CD4-positive, alpha-beta T cell (primary cell): Measurements from ENCODE around the gene INSR. TPM values are rescaled to one million over a fixed set of nuclear protein-coding genes. Genes with fewer than 3 reads are reported as not detected.

ENCODE experiments used
- ATAC-seq: fragments of 200-7000 bp; cut with Tn5 transposase; one replicate; pipeline ENCODE4 v1.10.0; 2022; ENCODE audit warnings: mild to moderate bottlenecking; ENCODE audit not compliant: poor library complexity
- CTCF ChIA-PET: fragments of 350-600 bp; sonication (Branson Sonifier 250); formaldehyde crosslinking; loops from one replicate; lab custom pipeline; 2021; ENCODE audit warnings: antibody characterized with exemption, inconsistent platforms; lab: Charles Lee
- POLR2A ChIA-PET: fragments of 350-600 bp; sonication (Branson Sonifier 250); formaldehyde crosslinking; loops from one replicate; lab custom pipeline; 2021; ENCODE audit warnings: antibody characterized with exemption, inconsistent platforms; lab: Charles Lee
- DNase-seq, 14 experiments: peaks; one replicate each; pipeline ENCODE4 v3.0.0-alpha.2; 2013 to 2020; ENCODE audit warnings: mixed read lengths in 2 of 14
- H3K27ac ChIP-seq, 2 donors: one replicate each; pipeline versions ENCODE4 v1.5.1 to v1.7.0; 2013; ENCODE audit warnings: low read length in 2 of 2, low read depth in 1 of 2, mild to moderate bottlenecking in 1 of 2
- H3K27me3 ChIP-seq, 2 experiments: 1 replicate in 1 of 2; 2 replicates in 1 of 2; pipeline versions ENCODE4 v1.6.1 to v1.7.0; 2013; ENCODE audit warnings: low read length in 2 of 2, control low read depth in 1 of 2, mild to moderate bottlenecking in 1 of 2, moderate library complexity in 1 of 2; ENCODE audit not compliant: insufficient read depth in 2 of 2, control insufficient read depth in 1 of 2
- H3K36me3 ChIP-seq: one replicate; pipeline ENCODE4 v1.6.1; 2013; ENCODE audit warnings: low read length, control low read depth; ENCODE audit not compliant: insufficient read depth
- H3K4me1 ChIP-seq: one replicate; pipeline ENCODE4 v1.6.1; 2013; ENCODE audit warnings: low read length, control low read depth; ENCODE audit not compliant: insufficient read depth
- H3K4me3 ChIP-seq: one replicate; pipeline ENCODE4 v1.5.1; 2013; ENCODE audit warnings: mild to moderate bottlenecking, low read length, moderate library complexity
- H3K9me3 ChIP-seq, 2 experiments: 1 replicate in 1 of 2; 2 replicates in 1 of 2; pipeline versions ENCODE4 v1.6.1 to v1.7.0; 2013; ENCODE audit warnings: low read length in 2 of 2, mild to moderate bottlenecking in 2 of 2, control low read depth in 1 of 2, moderate library complexity in 1 of 2; ENCODE audit not compliant: control insufficient read depth in 1 of 2, insufficient read depth in 1 of 2
- H3K27ac Mint-ChIP-seq: one replicate; pipeline ENCODE4 v1.8.0; 2020; ENCODE audit warnings: mixed read lengths
- H3K27me3 Mint-ChIP-seq: one replicate; pipeline ENCODE4 v1.8.0; 2021; ENCODE audit warnings: mixed read lengths
- H3K36me3 Mint-ChIP-seq: one replicate; pipeline ENCODE4 v1.8.0; 2021; ENCODE audit warnings: low read depth, mixed read lengths
- H3K4me1 Mint-ChIP-seq: one replicate; pipeline ENCODE4 v1.8.0; 2021; ENCODE audit warnings: low read depth, mixed read lengths
- H3K4me3 Mint-ChIP-seq: one replicate; pipeline ENCODE4 v1.8.0; 2020; ENCODE audit warnings: mild to moderate bottlenecking, mixed read lengths
- H3K9me3 Mint-ChIP-seq: one replicate; pipeline ENCODE4 v1.8.0; 2020; ENCODE audit warnings: mixed read lengths
- intact Hi-C, 2 experiments: fragments of 100-400 bp; cut with DNase I in 1 of 2; cut with micrococcal nuclease in 1 of 2; formaldehyde crosslinking; loops; one replicate each; pipeline versions ENCODE4 v1.15.1 to v1.9.0; 2023 to 2025; cut with DNase I, micrococcal nuclease
- total RNA-seq, 174 experiments: library from RNA in 2 of 174; stranded (reverse) in 2 of 174; gene quantifications; one replicate each; pipeline ENCODE4 v1.2.3 and lab custom pipeline; 2021 to 2026
- TF ChIP-seq, protein P1 (sequence below): fragments of 200-600 bp; IDR thresholded peaks from one replicate; pipeline ENCODE4 v1.8.0; 2022; ENCODE audit warnings: antibody characterized with exemption, mild to moderate bottlenecking

The INSR gene
- total RNA-seq, 2 experiments from 2014 or later: 1.8 to 3.0 TPM

DNA sequence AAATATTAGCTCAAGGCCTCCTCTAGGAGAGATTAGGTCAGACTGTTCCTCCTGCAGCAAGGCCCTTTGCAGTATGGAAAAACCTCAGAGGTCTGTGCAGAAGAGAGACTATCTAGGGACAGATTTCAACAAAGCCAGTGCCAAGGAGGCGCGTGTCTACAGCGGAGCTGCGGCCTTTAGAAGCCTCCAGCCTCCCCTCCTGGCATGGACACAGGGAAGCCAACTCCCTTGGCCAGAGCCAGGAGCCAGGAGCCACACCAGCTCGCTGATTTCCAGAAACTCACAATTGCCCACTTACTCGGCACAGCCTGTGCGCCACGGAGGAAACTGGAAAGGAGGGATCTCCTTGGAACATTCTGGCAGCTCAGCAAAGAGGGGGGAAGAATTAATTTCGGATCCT, 63.4 kb downstream of the INSR start:
- intact Hi-C loops: no loop called here
- H3K27ac Mint-ChIP-seq: no peak overlapping the region
- no peak overlapping the region for H3K4me3 Mint-ChIP-seq
- Histone ChIP-seq H3K4me1 (peaks cover under 1% of the 10 kb centered on the region), H3K4me3 (no peak overlapping the region), H3K27ac (no peak overlapping the region), H3K9me3 (no peaks in the 10 kb centered on the region), H3K27me3 (no peaks in the 10 kb centered on the region), H3K36me3 (no peaks in the 10 kb centered on the region)
- H3K9me3 Mint-ChIP-seq: no peaks in the 10 kb centered on the region
- CTCF ChIA-PET: no interaction called here
- DNase-seq (no peak), ATAC-seq (no peak)
- POLR2A ChIA-PET: no interaction called here
- no peaks in the 10 kb centered on the region for H3K27me3 Mint-ChIP-seq
- TF ChIP-seq, protein P1, sequence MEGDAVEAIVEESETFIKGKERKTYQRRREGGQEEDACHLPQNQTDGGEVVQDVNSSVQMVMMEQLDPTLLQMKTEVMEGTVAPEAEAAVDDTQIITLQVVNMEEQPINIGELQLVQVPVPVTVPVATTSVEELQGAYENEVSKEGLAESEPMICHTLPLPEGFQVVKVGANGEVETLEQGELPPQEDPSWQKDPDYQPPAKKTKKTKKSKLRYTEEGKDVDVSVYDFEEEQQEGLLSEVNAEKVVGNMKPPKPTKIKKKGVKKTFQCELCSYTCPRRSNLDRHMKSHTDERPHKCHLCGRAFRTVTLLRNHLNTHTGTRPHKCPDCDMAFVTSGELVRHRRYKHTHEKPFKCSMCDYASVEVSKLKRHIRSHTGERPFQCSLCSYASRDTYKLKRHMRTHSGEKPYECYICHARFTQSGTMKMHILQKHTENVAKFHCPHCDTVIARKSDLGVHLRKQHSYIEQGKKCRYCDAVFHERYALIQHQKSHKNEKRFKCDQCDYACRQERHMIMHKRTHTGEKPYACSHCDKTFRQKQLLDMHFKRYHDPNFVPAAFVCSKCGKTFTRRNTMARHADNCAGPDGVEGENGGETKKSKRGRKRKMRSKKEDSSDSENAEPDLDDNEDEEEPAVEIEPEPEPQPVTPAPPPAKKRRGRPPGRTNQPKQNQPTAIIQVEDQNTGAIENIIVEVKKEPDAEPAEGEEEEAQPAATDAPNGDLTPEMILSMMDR: no peak
- H3K4me1 Mint-ChIP-seq: no peaks in the 10 kb centered on the region
- no peaks in the 10 kb centered on the region for H3K36me3 Mint-ChIP-seq

DNA sequence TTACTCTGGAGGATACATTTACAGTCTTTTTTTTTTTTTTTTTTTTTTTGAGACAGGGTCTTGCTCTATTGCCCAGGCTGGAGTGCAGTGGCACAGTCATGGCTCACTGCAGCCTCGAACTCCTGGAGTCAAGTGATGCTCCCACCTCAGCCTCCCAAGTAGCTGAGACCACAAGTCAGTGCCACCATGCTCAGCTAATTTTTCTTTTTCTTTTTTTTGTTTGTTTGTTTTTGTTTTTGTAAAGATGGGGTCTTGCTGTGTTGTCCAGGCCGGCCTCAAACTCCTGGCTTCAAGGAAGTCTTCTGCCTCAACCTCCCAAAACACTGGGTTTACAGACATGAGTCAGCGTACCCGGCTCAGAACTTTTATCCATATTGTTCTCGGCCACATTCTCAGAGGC, 64.5 kb downstream of the INSR start:
- POLR2A ChIA-PET: no interaction called here
- no peak overlapping the region for H3K27ac Mint-ChIP-seq

DNA sequence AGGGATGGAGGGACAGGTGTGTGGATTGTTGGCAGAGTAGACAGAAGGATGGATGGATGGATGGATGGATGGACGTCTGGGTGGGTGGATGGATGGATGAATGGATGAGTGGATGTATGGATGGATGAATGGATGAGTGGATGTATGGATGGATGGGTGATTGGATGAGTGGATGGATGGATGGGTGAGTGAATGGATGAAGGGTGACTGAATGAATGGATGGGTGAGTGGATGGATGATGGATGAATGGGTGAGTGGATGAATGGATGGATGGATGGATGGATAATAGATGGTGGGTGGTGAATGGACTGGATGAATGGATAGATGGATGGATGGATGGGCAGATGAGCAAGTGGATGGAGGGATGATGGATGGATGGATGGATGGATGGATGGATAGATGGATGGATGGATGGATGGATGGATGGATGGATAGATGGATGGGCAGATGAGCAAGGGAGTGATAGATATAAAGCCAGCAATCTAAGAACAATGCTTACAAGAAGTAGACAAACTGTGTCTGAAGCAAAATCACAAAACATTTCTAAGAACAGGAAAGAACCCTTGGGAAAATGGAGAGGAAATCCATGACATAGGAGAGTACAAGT, 65.2 kb downstream of the INSR start:
- Histone ChIP-seq H3K4me3 (no peak overlapping the region), H3K9me3 (no peaks in the 10 kb centered on the region), H3K27me3 (no peaks in the 10 kb centered on the region), H3K4me1 (peaks cover 2% of the 10 kb centered on the region), H3K36me3 (no peaks in the 10 kb centered on the region), H3K27ac (no peak overlapping the region)
- no peaks in the 10 kb centered on the region for H3K36me3 Mint-ChIP-seq
- H3K9me3 Mint-ChIP-seq: no peaks in the 10 kb centered on the region
- H3K27ac Mint-ChIP-seq: no peak overlapping the region
- peaks cover 8% of the 10 kb centered on the region for H3K27me3 Mint-ChIP-seq
- H3K4me3 Mint-ChIP-seq: no peak overlapping the region
- ATAC-seq (no peak), DNase-seq (no peak)
- POLR2A ChIA-PET: no interaction called here
- no peaks in the 10 kb centered on the region for H3K4me1 Mint-ChIP-seq
- TF ChIP-seq, protein P1: no peak
- CTCF ChIA-PET: interaction anchor here (0.7 kb wide), 2 partner anchors 28 to 42 kb away, joined by 4 read pairs; no protein-coding TSS in a partner anchor
- intact Hi-C loops: no loop called here

More for the DNA sequence above, 64.5 kb downstream of the INSR start:
- Mint-ChIP-seq H3K4me3 (no peak overlapping the region), H3K27me3 (peaks cover 2% of the 10 kb centered on the region), H3K9me3 (no peaks in the 10 kb centered on the region), H3K4me1 (no peaks in the 10 kb centered on the region), H3K36me3 (no peaks in the 10 kb centered on the region)
- no peak overlapping the region for H3K4me3 ChIP-seq
- DNase-seq: no peak
- no peaks in the 10 kb centered on the region for H3K36me3 ChIP-seq
- no peak for ATAC-seq
- no peak overlapping the region for H3K27ac ChIP-seq
- intact Hi-C loops: no loop called here
- H3K27me3 ChIP-seq: no peaks in the 10 kb centered on the region
- CTCF ChIA-PET: interaction anchor here (0.7 kb wide), 2 partner anchors 28 to 41 kb away, joined by 4 read pairs; no protein-coding TSS in a partner anchor
- peaks cover 2% of the 10 kb centered on the region for H3K4me1 ChIP-seq
- TF ChIP-seq, protein P1: no peak
- no peaks in the 10 kb centered on the region for H3K9me3 ChIP-seq
